SIG-M5 treated with dmso at 0.1 percent for 504 hours (cell line): ENCODE measurements around the gene TUSC2.

Source experiments
- DNase-seq: peaks from one replicate; lab custom pipeline; 2025; ENCODE audit not compliant: unreplicated experiment; lab: John Stamatoyannopoulos, UW

TUSC2 gene

DNA sequence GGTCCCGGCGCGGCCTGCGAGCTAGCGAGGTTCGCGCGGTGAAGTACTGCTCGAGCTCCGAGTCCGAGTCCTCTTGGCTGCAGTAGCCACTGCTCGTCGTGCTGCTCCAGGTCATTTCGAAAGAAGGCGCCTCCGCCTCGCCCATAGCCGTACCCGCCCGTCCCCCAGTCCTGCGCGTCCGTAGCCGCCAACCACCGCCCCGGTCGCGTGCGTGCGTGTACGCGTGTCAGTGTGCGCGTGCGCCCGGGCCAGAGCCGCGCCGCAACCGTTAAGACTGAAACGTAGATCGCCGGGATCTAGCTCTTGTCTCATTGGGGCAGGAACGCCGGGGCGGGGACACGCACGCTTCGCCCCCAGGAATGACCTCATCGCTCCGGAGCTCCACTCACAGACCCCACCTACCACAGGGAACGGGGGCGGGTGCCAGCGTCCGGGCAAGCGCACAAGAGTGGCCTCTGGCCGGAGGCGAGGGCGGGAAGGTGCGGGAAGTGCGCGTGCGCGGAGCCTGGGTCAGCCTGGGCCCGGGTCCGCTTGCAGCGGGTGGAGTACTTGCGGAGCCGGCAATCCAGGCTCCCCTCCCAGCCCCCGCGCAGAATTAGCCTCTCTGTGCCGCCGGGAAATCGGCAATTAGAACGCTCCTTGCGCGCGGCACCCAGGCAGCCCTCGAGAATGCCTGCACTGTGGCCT lies 9.3 kb upstream of the TUSC2 start:
- DNase-seq: peak; percentile 98

DNA sequence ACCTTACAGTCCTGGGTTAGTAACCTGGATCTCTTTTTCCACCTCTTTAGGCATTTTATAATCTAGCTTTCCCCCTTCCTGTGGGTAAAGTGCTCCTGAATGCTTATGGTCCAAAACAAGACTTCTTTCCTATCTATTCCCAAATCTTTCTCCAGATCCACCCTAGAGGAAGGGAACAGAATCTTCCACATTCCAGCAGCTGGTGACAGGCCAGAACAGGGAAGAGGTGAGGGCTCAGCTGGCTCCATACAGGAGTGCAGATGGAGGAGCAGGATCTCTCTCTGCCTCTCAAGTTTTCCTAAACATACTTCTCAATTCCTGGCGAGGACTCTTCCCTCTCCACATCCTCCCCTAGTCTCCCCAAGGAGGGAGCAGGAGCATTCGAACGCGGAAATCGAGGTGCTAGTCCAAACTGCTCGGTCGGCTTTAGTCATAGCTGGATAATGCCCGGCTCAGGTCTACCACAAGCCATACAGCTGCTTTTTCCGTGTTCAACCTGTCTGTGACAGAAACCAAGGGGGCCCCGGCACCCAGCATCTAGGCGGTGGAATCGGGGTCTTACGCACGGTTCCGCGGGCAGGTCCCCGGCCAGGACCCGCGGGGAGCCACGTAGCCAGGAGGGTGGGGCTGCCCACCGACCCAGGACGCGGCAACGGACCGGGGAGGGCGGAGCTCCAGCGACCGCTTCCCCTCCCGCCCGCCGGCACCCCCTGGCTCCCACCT lies 8.6 kb upstream of the TUSC2 start:
- no peak for DNase-seq

DNA sequence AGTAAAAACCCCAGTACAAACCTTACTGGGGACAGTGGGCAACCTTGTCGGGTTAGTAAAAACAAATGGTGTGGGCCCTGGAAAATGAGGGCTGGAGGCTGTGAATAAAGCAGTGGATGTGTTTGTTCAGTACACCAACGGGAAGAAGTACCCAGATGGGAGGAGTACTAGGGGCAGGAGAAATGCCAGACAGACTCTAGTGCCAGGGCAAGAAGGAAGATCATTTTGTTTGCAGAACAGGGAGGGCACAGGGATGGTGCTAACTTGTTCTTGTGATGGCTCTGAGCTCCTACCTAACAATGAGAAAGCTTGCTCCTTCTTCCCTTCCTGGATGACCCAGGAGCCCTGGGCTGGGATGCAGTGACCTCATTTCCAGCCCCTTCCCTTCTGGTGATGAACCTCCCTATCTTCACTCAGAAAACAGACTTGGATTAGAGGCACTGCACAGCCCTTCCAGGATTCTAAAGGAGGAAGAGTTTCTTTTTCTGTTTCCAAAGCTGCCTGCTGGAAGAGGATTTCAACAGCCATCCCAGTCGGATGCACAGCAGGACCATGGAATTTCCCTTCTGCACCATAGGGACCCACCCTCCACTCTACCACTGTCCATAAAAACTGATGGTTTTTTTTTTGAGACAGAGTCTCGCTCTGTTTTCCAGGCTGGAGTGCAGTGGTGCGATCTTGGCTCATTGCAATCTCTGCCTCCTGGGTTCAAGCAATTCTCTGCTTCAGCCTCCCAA lies 6.5 kb upstream of the TUSC2 start:
- no peak for DNase-seq

DNA sequence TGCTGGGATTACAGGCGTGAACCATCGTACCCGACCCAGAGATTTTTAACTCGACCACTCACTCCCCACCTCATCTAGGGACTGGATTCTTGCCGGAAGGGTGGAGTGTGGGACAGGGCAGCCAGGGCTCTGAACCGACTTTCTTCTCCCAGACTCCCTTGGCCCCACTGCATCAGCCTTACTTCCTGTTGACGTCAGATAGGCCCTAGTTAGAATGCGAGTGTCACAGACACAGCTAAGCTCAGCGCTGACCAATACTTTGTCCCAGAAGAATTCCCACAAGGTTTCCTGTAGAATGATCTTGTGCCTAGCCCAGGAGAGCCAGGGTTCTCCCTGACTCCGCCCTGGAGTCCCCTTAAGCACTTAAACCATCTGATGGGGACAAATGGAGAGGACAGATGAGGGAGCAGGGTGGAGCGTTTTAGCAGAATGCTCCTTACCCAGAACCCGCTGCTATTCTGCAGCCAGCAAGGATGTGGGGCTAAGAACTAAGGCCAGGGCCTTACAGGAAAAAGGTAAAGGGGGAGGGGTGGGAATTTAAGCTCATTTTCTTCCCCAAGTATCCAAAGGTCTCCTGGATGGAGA lies 5.8 kb upstream of the TUSC2 start:
- no peak for DNase-seq

DNA sequence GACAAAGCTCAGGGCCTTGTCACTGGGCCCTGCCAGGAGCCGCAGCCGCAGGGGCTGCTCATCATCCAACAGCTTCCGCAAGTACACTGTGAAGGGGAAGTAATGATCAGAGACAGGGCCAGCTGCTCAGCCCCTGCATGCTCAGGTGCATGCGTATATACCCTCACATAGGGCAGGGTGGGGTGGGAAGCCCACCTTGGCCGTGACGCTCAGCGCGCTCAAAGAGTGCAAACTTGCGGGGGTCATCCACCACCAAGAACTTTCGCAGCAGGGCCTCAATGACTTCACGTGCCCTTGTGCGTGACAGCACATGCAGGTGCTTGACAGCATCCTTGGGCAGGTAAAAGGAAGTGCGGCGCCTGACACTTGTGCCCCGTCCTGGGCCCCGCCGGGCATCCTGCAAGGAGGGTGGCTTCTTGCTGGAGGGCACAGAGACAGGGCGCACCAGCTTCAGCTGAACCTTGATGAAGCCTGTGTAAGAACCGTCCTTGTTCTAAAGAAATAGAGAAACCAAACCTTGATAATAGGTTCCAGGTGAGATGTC lies 3.4 kb upstream of the TUSC2 start:
- DNase-seq: no peak

DNA sequence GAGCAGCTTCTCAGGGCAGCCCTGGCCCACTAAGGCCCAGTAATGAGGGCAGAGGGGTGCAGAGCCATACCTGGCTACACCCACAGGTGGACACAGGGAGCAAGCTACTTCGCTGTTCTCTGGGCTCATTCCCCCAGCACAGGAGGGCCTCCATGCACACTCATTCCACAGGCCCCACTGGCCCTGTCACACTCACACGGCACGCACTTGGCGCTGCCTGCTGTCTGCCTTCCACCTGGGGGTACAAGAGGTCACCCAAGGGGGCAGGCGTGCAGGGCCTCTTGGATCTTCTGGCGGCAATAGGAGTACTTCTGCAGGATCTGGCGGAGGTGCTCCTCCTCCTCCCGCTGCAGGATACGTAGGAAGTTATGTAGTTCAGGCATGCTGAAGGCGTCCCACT lies 2.3 kb upstream of the TUSC2 start:
- no peak for DNase-seq

DNA sequence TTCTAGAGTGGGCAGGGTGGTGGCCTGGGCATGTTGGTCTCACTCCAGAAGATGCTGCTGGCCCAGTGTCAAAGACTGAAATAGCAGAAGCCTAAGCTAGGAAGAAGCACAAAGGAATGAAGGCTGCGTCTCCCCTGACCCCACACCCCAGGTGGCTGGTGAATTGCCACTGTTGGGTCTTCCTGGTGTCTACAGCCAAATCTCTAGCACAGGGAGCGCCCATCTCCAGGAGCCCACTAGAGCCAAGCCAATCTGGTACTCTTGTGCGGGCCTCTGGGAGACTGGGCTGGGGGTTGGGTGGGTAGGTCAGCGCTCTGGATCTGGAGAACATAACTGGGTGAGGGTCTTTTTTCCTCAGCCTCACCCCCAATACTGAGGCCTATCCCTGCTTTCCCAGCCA lies 894 bp downstream of the TUSC2 start:
- no peak for DNase-seq

DNA sequence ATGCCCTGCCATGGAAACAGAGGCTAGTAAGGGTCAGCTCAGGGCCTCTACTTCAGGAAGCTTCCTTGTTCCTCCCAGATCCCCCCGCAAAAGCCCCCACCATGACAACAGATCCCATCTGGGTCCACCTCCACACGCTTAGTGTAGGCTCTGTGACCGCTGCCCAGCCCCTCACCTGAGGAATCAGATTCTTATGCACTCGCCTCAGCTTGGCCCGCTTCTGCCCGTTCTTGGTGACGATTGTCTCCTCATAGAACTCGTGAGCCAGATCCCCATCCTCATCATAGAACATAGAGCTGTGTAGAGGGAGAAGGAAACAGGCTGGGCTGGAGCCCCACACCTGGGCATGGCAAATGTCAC lies 1.9 kb downstream of the TUSC2 start:
- no peak for DNase-seq

DNA sequence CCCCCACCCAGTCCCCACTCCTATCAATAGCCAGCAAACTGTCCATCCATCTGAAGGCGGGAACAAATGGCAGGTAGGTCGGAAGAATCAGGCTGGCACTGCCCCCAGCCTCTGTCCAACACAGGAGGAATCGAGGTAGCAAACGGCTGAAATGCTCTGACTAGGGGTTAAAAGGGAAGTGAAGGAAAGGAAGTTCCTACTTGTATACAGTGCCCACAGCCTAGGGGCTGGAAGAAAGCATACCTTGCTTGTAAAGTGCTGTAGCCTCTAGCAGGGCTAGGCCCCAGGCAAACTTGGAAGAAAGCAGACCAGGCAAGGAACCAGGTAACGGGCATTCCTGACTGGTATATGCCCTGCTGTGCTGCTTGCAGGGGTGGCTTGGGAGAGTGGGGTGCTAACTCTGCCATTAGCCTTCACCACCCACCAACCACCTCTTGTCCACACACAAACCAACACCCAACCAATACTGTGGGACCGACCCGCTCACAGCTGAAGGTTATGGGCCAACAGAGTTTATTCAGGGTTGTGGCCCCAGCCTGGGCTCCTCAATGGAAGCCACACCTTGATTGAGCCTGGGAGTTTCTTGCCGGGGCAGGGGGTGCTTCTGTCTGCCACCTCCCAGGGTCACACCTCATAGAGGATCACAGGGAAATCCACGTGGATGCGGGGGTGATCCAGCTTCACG lies 2.4 kb downstream of the TUSC2 start:
- DNase-seq: no peak

DNA sequence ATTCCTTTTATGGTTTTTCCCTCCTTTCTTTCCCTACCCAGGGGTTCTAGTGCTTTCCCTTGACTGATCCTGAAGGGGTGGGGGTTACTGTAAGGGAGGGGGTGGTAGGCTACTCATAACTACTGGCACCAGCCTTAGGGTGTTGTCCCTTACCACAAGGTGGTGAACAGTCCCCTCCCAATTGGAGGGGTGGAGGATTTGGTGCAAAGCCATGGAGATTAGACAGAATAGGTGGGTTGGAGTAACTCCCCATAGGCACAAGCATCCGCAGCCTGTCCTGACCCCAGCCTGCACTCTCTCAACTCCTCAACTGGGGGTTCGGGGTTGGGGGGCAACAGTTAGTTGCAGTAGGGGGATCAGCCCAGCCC lies 2.9 kb downstream of the TUSC2 start:
- no peak for DNase-seq

DNA sequence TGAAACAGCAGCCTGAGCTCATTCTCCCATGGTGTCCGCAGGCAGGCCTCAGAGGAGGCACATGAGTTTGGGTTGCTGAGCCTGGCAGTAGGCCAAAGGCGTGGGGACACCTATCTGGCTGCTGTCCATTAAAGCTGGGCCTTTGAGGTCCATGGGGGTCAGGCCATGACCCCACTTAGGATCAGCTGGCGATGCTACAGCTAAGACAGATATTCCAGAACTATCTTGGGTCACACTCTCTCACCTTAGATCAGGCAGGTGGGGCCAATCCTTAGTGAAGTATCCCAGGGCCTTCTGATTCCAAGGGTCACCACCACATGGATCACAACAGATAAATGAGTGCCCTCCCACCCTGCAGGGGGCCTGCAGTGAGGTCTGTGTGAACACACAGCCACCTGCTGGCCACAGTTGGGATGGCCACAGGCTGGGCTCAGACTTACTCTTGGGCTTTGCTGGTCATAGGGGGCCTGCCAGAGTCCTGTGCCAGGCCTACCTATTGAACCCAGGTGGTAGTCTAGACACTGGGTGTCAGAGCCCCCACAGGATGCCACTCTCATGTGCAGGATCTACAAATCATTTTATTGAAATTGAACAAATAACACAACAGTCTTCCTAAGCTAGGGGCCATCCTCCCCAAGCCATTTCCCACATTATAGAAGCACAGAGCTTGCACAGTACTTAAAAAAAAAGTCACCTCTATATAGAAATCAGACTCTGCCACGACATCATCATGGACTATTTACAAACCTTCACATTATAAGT lies 3.5 kb downstream of the TUSC2 start:
- peak; percentile 55 for DNase-seq

DNA sequence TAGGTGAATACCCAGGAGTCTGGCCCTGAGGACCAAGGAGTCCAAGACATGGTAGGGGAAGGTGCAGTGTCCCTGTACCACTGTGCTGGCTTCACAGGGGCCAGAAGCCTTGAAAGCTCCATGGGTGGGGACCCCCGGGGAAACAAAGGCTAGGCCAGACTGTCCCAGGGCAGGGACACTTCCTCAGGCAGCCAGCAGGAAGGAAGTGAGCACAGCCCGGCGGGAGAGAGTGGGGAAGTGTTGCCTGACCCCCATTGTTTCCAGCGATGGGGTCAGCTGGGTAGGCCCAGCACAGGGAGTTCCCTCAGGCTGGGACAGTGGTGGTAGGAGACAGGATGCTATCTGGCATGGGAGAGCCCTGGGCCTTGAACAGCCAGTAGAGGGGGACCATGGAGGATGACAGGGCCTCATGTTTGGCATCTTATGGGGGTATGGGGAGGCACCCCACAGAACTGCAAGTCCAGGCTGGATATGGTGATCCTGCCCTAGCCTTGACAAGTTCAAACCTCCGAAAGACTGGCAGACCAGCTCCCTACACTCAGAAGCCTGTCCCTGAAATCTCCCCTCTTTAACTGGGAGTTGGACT lies 4.3 kb downstream of the TUSC2 start:
- no peak for DNase-seq

DNA sequence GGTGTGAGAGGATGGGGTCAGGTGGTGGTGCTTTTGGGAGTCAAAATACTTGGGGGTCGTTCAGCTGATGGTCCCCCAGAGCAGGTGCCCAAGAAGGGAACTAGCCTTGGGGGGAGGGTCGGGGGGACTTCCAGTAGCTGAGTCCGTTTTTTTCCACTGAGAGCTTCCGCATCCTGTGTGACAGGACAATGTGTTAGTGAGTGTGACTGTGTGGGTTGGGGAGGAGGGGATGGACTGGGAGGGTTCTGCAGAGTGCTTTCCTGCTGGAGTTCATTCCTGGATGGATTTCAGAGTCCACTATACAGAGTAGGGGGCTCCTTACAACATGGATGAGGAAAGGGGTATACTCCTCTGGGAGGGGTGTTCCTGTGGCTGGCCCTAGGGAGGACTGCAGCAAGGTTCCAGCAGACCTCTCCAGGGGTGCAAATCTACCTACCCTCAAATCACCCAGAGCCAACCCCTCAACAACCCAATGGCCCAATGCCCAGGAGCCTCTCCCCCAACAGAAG lies 4.9 kb downstream of the TUSC2 start:
- DNase-seq: no peak

DNA sequence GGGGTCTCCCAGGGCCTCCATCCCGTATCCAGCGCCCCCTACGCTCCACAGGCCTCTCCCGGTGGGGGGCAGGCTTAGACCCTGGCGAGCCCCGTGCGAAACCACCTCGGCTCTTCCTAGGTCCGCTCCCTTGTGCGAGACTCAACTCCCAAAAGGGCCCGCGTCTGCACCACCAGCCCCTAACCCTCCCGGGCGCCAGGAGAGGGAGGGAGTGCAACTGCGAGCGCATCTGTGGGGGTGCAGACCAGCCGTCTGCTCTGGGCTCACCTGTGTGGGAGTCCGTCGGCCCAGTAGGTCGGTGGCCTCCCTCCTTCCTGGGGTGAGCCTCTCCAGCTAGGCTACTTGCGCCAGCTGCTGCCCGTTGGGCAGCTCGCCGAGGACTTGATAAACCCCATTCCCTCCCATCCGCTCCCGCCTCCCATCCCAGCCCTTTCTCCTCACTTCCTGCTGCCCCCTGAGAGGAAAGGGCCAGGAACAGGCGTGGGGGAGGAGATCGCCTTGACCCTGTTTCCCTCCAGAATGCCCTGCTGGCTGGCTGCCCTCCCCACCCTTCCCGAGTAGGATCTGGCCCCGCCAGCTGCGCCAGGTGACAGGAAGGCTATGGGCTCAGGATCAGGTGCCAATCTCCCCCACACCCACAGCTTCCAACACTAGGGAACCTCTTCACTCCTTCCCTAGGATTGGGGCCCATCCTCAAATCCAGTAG lies 5.5 kb downstream of the TUSC2 start, which contains the start of gene HYAL2:
Gene HYAL2 (minus strand): TSS at position 360 of the 706 bp plus-strand sequence. CDS start 2,256 bp downstream, outside the sequence.
- no peak for DNase-seq

DNA sequence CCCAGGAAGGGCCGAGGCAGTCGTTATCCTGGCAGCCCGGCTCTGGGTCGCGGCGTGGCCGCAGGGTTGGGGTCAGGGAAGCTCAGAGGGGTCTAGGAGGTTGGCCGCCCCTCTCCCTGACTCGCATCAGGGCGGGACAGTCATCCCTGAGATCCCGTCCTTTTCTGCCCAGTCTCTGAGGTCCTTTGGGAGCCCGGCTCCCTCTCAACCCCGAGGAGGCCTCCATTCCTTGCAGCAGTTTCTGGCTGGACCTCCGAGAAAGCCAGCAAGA lies 6.0 kb downstream of the TUSC2 start:
- DNase-seq: no peak

DNA sequence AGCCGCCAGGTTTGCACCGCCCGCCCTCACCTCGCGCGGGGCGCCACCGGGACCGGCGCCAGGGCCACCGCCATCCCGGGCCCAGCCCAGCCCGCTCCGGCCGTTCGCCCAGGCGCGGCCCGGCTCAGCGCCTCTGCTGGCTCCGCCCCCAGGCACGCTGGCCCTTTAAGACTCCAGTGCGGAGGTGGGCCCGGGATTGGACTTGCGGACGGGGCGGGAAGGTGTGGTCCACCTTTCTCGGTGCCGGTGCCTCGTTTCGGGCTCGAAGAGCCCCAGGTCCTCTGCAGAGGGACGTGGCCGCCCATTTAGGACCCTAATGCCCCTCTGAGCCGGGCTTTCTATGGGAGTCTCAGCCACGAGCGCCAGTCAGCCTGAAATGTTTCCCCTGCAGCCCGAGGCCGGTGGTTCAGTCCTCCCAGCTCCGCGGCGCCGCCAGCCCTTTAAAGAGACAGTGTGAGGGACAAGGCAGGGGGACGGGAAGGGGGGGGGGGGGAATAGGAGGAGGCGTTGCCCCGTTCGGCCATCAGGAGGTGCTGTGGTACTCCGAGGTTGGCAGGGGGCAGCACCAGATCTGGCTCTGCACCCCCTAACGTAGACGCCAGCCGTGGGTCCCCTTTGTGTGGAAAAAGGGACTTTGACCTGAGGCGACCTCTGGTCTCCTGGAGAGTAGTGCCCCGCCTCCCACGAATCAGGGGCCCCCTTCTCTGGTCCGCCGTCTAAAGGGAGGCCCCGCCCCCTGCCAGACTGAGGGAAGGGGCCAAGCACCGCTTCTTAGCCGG lies 6.5 kb downstream of the TUSC2 start:
- DNase-seq: peak; percentile 84

DNA sequence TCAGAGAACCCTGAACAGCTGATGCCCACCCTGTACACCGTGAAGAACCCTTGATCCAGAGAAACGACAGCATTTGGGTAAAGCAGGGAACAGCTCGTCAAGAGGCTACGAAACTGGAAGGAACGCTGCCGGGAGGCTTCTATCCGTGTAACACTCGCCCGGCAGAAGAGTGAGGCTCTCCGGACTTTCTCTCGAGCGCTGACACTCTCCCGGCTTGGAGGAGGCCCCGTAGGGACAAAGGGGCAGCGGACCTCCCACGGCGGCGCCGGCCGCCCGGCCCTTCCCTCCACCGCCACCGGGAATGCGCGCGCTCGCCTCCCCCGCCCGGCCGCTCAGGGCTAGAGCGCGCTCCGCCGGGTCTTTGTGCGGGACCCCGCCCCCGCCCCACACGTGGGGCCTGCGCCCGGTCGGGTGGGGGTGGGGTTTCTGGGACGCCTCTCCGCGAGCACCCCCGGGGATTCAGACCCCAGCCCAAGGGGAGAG lies 7.1 kb downstream of the TUSC2 start:
- DNase-seq: peak; percentile 43

DNA sequence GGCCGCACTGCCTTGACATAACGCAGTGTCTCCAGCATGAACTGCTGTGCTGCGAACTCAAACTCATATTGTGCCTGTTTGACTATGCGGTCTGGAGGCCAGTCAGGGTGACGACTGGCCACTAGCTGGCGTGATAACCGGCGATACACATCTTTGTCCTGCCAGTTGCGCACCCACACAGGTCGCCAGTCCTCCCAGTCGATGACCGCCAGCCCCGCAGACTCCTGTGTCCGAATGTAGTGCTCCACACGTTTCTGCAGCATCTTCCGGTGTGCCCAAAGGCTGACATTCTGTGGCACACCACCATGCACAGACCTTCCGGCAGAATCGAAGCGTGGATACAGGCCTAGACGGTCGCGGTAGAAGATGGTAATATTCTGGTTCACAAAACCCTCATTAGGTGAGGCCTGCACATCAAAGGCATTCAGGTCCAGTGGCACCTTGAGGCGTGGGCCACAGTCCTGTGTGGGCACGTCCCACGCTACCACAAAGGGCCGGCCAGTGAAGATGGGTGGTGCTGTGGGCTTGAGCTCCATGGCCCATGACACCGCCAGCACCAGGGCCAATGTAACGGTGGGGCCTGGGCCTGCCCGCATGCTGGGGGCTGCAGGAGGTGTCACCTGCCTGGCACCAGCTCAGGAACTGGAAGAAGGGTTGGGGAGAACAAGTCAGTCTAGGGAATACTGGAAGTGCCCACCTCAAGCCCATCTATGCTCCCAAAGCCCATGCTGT lies 8.0 kb downstream of the TUSC2 start:
- no peak for DNase-seq
